ENCODE data around the gene MLEC. TPM values are rescaled to one million over a fixed set of nuclear protein-coding genes. Genes with fewer than 3 reads are reported as not detected.
A peak's percentile ranks its signal among the peaks of the same experiment; 100 is the strongest.

Gene MLEC
- total RNA-seq, 6 donors from 2014 or later = 29.3 to 125 (median 71.2) TPM

GRCh38 chr12:120685522-120685921, 1.4 kb upstream of the MLEC start:
- H3K9me3 ChIP-seq = no peaks in the 10 kb centered on the region
- H3K4me3 ChIP-seq = no peak overlapping the region
- no peak for TF ChIP-seq POLR2A (IDR thresholded peaks at IDR 0.05)
- no peak for TF ChIP-seq CTCF (IDR thresholded peaks at IDR 0.05)
- TF ChIP-seq POLR2AphosphoS5 (IDR thresholded peaks at IDR 0.05) = no peak
- TF ChIP-seq EP300 (IDR thresholded peaks at IDR 0.05) = no peak
- H3K27ac ChIP-seq = peak overlapping the region in 1 of 4 donors; percentile 93
- H3K27me3 ChIP-seq = no peaks in the 10 kb centered on the region
- DNase-seq = no peak
- whole genome bisulfite sequencing, 2 donors = 70 to 73% methylated on average over 3 of the region's 3 CpGs
- no peak for ATAC-seq (ENCODE audit: low FRiP score in 2 of 2)
- no peaks in the 10 kb centered on the region for H3K36me3 ChIP-seq
- peaks cover 27 to 40% (median 33%) of the 10 kb centered on the region in 4 donors for H3K4me1 ChIP-seq

GRCh38 chr12:120686151-120686689, 729 bp upstream of the MLEC start:
- H3K36me3 ChIP-seq = no peaks in the 10 kb centered on the region
- ATAC-seq (ENCODE audit: low FRiP score in 2 of 2) (peak; percentile 94 to 97), DNase-seq (peak; percentile 97 to 100)
- peak overlapping the region; percentile 86 to 93 (median 90) for H3K27ac ChIP-seq
- H3K4me1 ChIP-seq = peaks cover 30 to 46% (median 38%) of the 10 kb centered on the region in 4 donors
- H3K9me3 ChIP-seq = no peaks in the 10 kb centered on the region
- TF ChIP-seq CTCF (IDR thresholded peaks at IDR 0.05) = peak in 2 of 6 experiments; percentile 2 to 6
- TF ChIP-seq POLR2AphosphoS5 (IDR thresholded peaks at IDR 0.05) = peak; percentile 28 to 65
- TF ChIP-seq EP300 (IDR thresholded peaks at IDR 0.05) = no peak
- TF ChIP-seq POLR2A (IDR thresholded peaks at IDR 0.05) = peak in 2 of 4 donors; percentile 11 to 16
- no peaks in the 10 kb centered on the region for H3K27me3 ChIP-seq
- peak overlapping the region; percentile 68 to 96 (median 74) for H3K4me3 ChIP-seq
- 0 to 4% methylated on average over 19 to 45 of the region's 46 CpGs for WGBS, 2 donors

GRCh38 chr12:120687578-120688289, 785 bp downstream of the MLEC start:
- no peaks in the 10 kb centered on the region for H3K27me3 ChIP-seq
- H3K27ac ChIP-seq = peak overlapping the region; percentile 86 to 93 (median 90)
- peaks cover 31 to 59% (median 49%) of the 10 kb centered on the region in 4 donors for H3K4me1 ChIP-seq
- ATAC-seq (ENCODE audit: low FRiP score in 2 of 2) (no peak), DNase-seq (no peak)
- H3K9me3 ChIP-seq = no peaks in the 10 kb centered on the region
- peak overlapping the region; percentile 68 to 96 (median 84) for H3K4me3 ChIP-seq
- TF ChIP-seq POLR2A (IDR thresholded peaks at IDR 0.05) (no peak), EP300 (IDR thresholded peaks at IDR 0.05) (no peak), POLR2AphosphoS5 (IDR thresholded peaks at IDR 0.05) (no peak), CTCF (IDR thresholded peaks at IDR 0.05) (no peak)
- 0 to 1% methylated on average over 3 to 27 of the region's 31 CpGs for WGBS, 2 donors
- H3K36me3 ChIP-seq = no peaks in the 10 kb centered on the region

GRCh38 chr12:120688527-120689071, 1.6 kb downstream of the MLEC start:
- H3K9me3 ChIP-seq = no peaks in the 10 kb centered on the region
- no peaks in the 10 kb centered on the region for H3K36me3 ChIP-seq
- TF ChIP-seq EP300 (IDR thresholded peaks at IDR 0.05) = no peak
- no peak for TF ChIP-seq CTCF (IDR thresholded peaks at IDR 0.05)
- peak overlapping the region in 3 of 4 donors; percentile 68 to 96 (median 77) for H3K4me3 ChIP-seq
- H3K27ac ChIP-seq = peak overlapping the region in 2 of 4 donors; percentile 91 to 93
- no peaks in the 10 kb centered on the region for H3K27me3 ChIP-seq
- no peak for ATAC-seq (ENCODE audit: low FRiP score in 2 of 2)
- WGBS, 2 donors = 4 to 15% methylated on average over 6 of the region's 6 CpGs
- DNase-seq = no peak
- peaks cover 38 to 67% (median 50%) of the 10 kb centered on the region in 4 donors for H3K4me1 ChIP-seq
